Stimulated activated CD4-positive, alpha-beta T cell treated with anti-CD3 and anti-CD28 coated beads, Interleukin-12 subunit alpha, Interleukin-12 subunit beta, amount 100 ng/mL, for 48 hours (primary cell): ENCODE measurements around the gene SIN3B.

Experiments used
- DNase-seq, 3 donors: peaks; one replicate each; pipeline ENCODE4 v3.0.0-alpha.2; 2020; ENCODE audit warnings: low read depth in 2 of 3, low spot score in 1 of 3

The SIN3B gene

GRCh38 chr19:16825312-16826052 is 3.7 kb upstream of the SIN3B start:
- DNase-seq, result no peak

- no peak for DNase-seq
Measured at GRCh38 chr19:16829822-16830289, 658 bp downstream of the SIN3B start.

GRCh38 chr19:16830679-16831078 is 1.5 kb downstream of the SIN3B start:
- no peak for DNase-seq

- no peak for DNase-seq
Measured at GRCh38 chr19:16831531-16831930, 2.3 kb downstream of the SIN3B start.

GRCh38 chr19:16834747-16835146 is 5.5 kb downstream of the SIN3B start:
- DNase-seq, result peak in 1 of 3 donors; percentile 8

- no peak for DNase-seq
Measured at GRCh38 chr19:16836115-16837034, 7.2 kb downstream of the SIN3B start.

GRCh38 chr19:16837035-16837362 is 7.8 kb downstream of the SIN3B start:
- DNase-seq, result no peak

GRCh38 chr19:16841391-16841926 is 12.3 kb downstream of the SIN3B start:
- DNase-seq, result no peak

GRCh38 chr19:16846901-16847300 is 17.7 kb downstream of the SIN3B start:
- DNase-seq, result no peak

- no peak for DNase-seq
Measured at GRCh38 chr19:16847430-16847829, 18.2 kb downstream of the SIN3B start.

GRCh38 chr19:16849168-16849567 is 20.0 kb downstream of the SIN3B start:
- DNase-seq, result no peak

- no peak for DNase-seq
Measured at GRCh38 chr19:16850133-16850532, 20.9 kb downstream of the SIN3B start.

GRCh38 chr19:16851031-16851712 is 22.0 kb downstream of the SIN3B start:
- no peak for DNase-seq

- no peak for DNase-seq
Measured at GRCh38 chr19:16853066-16853465, 23.9 kb downstream of the SIN3B start.

GRCh38 chr19:16856091-16856490 is 26.9 kb downstream of the SIN3B start:
- no peak for DNase-seq

GRCh38 chr19:16859626-16860025 is 30.4 kb downstream of the SIN3B start:
- DNase-seq, result no peak

GRCh38 chr19:16860118-16860517 is 30.9 kb downstream of the SIN3B start:
- DNase-seq, result no peak

GRCh38 chr19:16861011-16861410 is 31.8 kb downstream of the SIN3B start:
- no peak for DNase-seq

GRCh38 chr19:16861834-16862233 is 32.6 kb downstream of the SIN3B start:
- DNase-seq, result no peak

GRCh38 chr19:16862826-16863415 is 33.7 kb downstream of the SIN3B start:
- DNase-seq, result no peak

GRCh38 chr19:16867211-16867610 is 38.0 kb downstream of the SIN3B start:
- no peak for DNase-seq
